NCI-H82 treated with DMSO at 0.1 percent for 48 hours (cell line): Measurements from ENCODE around the gene GASK1B.

Experiments used
- DNase-seq: peaks from one replicate; lab custom pipeline; 2025; ENCODE audit not compliant: unreplicated experiment; lab: John Stamatoyannopoulos, UW

Gene GASK1B

DNA sequence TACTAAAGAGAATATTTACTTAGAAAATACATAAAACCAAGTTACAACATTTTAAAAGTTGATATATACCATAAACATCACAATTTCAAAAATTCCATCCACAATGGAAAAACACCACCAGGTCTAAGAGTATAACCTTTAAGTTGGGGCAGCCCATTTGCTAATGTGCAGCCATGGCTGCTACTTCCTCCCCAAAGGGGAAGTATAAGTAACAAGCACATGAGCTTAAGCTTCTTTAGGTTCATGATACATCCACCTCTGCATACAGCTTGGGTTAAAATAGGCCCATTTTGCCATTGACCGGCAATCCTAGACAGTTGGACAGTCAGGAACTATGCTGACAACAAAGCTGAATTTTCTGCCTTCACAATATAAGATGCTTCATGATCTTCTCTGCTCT is 16.6 kb upstream of the GASK1B start:
- no peak for DNase-seq

DNA sequence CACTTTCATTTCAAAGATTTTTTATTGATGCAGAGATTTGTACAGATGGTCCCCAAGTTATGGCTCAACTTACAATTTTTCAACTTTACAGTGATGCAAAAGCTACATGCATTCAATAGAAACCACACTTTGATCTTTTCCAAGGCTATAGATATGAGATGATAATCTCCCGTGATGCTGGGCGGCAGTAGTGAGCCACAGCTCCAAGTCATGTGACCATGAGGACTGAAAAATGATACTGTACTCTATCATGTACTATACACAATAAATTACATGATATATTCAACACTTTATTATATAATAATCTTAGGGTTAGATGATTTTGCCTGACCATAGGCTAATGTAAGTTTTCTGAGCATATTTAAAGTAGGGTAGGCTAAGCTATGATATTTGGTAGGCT is 14.0 kb upstream of the GASK1B start:
- no peak for DNase-seq

DNA sequence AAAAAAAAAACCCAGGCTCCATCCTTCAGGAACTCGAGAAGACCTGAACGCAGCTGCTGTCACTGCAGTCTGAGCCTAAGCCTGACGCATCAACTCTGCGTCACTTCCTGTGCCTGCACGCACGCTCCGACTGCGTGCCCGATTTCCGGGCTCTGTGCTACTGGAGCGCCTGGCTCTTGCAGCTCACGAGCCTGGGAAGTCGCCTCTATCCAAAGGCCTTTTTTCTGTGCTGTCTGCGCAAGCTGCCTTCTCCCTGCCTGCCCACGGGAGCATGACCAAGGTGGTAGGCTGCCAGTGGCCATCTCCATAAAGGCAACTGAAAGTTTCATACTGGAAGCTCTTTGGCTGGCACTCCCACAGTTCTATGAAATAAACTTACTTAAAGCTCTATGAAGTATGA is 9.9 kb upstream of the GASK1B start:
- no peak for DNase-seq

DNA sequence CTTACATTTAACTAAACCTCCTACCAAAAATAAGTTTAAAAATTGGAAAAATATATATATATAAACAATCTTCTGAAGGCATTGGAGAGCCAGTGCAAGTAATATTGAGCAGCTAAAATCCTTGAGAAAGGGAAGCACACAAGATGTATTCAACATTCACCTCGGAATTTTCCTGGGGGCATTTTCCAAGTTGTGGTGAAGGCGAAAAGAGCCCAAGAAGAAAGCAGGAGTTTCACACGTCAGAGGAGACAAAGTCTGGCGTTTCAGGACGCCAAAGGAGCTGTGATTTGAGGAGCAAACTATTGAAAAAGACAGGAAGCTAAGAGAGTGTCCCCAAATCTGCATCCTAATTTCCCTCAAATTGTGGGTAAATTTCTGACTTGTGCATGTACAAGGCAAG is 9.1 kb upstream of the GASK1B start:
- no peak for DNase-seq

DNA sequence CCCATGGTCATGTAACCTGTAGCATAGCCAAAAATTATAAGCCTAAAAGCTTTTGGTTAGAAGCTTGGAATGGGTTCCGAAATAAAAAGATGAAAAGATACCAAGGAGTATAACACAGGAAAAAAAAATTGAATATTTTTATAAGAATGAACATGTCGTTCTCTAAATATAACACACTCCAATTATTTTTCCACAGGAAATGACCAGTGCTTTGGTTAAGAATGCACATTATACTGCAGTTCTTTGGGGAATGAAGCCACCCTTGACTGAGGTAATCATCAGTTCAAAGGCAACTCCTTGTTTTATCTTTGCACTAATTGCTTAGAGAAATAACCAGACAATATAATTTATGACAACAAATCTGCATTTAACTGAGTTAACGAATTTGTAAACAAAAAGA is 6.6 kb upstream of the GASK1B start:
- no peak for DNase-seq

DNA sequence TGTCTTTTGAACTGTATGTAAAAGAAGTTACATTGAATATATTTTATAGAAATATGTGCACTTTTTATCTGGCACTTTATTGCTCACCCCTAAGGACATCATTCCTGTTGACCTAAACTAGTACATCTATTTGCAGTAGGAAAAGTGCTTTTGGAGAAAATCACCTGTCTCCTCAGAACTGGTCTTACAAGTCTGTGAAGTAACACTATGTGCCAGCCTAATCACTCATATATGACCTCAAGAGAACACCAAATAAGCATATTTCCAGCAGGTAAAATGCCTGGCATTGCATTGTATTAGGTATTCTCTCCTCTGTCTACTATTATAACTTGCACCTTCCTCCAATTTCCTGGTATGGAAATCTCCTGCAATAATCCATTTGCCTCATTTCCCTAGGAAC is 4.0 kb upstream of the GASK1B start:
- no peak for DNase-seq

DNA sequence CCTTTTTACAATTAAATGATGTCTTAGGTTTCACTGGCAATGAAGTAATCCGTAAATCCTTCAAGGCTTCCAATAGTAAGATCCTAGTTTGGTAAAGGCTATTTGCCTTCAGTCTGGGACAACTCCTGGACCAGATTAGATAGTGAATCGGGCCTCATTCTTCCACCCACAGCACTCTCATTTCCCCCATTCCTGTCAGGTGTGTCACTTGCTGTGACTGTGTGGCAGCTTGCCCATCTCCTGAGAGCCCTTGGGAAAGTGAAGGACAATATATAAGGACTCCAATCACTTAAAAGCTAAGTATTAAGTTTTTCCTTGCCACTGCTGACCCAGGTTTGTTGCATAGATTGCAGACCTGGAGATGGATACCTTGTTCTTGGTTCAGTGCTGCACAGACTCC is 3.3 kb upstream of the GASK1B start:
- DNase-seq, result no peak

DNA sequence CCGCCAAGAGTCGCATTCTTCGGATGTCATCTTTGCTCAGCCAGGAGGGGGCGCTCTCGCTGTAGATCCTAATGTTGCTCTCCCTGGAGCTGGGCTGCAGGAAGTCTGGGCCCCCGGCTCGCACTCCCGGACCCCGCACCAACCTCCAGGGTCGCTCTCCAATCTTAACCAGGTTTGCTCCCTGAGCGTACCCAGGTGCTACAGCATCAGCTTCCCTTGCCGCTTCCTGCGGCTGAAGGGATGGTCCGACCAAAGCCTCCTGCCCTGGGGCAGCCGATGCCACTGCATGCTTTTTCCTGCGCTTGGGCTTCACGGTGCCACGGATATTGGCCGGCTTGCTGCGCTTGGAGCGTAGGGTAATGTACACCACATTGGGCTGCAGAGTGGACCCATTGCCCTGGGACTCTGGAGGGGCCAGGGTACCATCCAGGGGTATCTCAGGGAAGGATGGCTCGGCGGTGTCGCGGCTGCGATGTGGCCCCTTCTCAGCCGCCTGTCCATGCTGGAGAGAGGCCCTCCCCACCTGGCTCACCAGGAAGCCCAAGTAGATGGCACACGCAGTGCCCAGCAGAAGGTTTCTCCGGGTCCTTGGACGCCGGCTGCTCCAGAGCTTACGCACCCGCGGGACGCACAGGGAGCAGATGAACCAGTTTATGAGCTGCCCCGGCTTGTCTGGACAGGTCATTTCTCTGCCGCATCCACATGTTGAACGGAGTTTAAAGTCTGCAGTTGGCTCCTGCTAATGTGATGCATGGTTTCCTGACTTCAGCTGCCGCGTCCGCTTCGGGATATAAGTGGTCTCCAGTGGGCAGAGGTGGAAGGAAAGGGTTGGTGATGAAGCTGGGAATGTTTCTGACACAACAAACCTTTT is 1.9 kb downstream of the GASK1B start:
- no peak for DNase-seq

DNA sequence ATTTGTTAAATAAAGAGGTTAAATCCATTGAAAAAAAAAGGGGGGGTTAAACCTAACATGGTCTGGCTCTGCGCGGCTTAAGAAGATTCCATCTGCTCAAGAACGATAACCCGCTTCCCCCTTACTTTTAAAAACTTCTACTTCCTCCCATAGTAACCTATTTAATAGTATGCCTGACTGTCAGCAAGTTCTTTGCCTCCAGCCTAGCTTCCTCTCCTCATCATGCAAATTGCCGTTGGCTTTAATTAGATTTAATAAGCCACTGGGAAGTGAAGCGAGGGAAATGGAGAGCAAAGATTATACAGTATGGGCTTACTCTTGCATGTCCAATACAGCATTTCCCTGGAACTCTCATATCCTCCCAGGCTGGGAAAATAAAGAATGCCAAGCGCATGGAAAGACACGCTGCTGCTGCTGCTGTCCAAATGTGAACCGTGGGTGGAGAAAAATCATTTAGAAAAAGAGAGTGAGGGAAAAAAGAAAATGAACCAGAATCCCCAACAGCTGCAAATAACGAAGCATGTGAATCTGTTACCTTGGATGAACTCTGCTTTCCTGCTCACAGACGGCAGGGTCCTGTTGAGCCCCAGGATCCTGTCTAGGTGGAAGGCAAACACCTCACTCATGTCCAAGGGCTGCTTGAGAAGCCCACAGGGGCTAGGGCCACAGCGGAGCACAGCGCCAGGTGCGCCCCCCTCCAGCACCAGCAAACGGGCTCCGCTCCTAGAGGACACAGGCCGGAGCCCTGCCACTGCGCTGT is 2.7 kb downstream of the GASK1B start:
- peak; percentile 42 for DNase-seq

DNA sequence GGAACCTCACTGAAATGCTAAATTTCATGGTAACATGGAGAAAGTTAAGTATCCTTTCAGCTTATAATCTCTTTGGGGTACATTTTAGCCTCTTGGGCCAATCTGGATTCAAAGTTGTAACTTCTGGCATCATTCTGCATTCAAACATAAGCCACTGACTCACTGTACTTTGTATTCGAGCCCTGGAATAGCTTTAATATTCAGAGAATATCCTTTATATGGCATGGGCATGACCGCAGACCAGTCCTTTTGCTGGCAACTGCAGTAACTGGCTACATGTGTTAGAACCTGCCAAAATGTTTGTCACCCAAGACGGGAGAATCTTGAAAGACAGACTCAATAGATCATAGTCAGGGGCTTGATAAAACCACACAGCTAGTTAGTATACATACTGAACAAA is 3.3 kb downstream of the GASK1B start:
- no peak for DNase-seq

DNA sequence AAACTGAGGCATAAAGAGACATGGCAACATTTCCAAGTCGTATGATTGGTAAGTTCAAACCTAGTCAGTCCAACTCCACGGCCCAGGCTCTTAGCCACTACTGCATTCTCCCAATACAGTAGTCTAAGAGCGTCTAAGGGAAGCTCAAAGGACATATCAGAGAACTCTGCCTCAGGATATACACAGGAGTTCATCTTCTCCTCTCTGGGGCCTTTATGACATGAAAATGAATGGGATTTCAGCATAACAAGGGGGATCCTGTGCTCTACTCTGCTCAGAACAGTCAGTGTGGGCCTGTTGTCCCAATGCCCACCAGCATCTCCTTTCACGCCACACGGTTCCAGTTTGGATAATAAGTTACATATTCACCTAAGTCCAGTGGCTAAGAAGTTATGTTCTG is 4.2 kb downstream of the GASK1B start:
- no peak for DNase-seq

DNA sequence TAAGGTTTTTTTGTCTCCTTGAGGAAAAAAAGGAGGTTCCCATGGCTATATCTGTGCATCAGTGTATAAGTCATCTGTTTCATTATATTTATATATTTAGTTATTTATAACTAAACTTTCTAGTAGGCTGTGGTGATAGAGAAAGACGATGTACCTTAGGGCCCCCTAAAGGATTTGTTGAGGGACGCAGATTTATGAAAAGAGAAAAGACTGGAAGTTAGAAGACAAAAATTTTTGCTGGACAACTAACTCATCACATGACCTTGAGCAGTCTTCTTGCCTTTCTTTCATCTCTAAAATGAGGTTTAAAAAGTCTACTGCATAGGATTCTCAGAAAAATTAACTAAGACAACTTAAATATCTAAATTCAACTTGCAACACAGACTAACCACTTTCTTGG is 6.1 kb downstream of the GASK1B start:
- DNase-seq, result no peak

DNA sequence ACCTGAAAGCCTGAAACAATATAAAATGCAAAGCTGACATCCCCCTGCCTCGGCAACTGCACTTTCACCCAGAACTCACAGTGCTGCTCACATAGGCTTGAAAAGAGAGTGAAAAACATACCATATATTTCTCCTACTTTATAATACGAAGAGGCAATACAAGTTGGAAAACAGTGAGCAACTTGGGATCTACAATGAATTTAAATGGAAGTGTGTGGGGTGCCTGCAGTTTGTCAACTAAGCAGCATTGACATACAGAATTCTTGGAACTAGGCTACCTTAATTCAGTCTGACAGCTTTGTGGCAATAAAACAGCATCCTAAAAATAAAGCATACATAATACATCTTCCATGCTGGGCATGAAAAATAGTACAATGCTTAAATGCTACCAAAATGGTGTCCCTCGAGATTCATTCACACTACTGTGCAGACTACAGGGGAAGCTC is 8.0 kb downstream of the GASK1B start:
- DNase-seq, result no peak

DNA sequence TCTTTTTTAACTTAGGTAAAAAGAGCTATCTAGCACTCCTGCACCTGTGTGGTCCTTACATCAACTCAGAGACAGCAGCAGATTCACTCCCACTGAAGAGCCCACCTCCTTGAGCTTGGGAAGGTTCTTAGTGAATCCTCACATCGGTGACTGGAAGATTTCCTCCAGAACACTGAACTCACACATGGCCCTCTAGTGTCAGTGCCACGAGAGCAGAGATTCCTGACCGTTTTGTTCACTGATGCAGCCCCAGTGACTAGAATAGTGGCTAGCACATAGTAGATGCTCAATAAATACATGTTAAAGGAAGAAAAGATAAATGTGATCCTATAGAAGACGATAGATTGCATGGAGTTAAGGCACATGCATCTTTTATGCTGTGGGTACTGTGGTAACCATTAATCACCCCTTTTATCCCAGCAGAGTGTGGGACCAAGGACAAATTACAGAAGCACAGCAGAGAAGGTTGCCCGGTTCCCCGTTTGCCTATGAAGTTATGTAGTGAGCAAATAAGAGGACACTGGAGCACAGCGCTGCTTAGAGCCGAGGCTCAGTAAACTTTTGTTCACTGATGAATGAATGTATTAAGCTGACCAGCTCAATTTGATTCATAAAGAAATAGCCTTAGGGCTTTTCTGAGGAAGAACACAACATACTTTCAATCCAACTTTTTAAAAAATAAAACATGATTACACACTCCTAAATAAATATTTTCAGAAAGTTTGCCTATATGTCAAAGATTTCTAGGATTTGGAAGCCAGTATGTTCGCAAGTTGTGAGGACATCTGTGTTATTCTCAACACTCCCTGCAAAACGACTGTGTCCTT is 8.7 kb downstream of the GASK1B start:
- no peak for DNase-seq

DNA sequence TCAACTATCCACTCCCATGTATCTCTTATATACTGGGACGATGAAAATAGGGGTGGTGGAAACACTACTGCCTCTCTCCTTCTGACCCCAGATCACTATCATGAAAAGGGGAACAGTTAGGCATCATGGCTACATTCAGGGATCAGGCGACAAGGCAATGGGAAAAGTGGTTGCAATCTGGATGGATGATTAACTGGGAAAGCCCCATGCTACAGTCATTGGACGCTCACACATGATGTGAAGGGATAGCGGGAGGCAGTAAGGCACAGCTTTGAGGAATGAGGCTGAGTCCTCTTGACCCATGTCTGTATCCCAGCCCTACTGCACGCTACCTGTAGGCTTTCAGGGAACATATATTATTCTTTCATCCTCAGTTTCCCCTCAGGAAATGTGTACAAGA is 10.2 kb downstream of the GASK1B start:
- no peak for DNase-seq

DNA sequence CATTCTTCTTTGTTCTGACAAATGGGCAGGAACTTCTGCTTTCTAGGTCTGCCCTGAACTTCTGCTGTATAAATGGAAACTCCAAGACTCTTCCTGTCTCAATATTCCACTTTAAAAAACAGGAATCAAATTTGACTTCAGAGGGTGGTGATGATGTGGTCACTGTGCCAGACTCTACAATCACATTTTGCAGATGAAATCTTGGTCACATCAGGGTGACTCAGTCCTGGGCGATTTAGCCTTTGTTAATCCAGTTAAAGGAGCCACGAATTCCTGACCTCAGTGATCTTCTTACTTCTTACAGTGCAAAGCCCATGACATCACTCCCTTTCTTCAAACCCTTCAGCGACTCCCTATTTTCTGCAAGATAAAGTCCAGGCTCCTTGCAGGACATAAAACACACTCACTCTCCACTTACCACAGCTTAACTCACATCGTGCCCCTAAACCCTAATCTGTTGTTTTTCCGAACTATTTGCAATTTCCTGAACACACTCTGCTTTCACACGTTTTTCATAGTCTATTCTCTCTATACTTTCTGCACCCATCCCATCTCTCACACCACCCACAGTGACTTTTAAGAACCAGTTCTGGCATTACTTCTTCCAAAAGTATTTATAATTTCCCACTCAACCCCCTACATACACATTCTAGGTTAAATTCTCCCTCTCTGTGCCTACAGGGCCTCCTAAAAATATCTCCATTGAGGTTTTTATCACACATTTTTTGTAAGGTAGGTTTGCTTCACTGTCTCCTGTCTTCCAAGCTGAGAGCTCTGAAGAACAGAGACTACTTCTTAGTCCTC is 11.1 kb downstream of the GASK1B start:
- no peak for DNase-seq

DNA sequence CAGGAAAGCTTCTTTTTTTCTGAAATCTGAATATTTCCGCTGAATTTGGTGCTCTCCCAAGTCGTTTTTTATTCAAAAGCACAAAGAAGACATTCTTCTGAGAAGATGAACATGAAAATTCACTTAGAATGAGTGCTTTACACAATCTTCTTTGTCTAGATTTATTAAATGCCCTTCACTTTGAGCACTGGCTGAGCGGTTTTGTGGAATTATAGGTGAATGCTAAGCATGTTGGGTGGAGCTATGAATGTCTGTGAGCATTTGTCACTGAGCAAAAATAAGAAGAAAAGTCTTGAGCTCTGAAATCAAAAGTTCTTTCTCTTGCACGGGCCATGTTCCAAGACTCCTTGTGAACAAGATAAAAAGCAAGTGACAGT is 13.1 kb downstream of the GASK1B start:
- no peak for DNase-seq

DNA sequence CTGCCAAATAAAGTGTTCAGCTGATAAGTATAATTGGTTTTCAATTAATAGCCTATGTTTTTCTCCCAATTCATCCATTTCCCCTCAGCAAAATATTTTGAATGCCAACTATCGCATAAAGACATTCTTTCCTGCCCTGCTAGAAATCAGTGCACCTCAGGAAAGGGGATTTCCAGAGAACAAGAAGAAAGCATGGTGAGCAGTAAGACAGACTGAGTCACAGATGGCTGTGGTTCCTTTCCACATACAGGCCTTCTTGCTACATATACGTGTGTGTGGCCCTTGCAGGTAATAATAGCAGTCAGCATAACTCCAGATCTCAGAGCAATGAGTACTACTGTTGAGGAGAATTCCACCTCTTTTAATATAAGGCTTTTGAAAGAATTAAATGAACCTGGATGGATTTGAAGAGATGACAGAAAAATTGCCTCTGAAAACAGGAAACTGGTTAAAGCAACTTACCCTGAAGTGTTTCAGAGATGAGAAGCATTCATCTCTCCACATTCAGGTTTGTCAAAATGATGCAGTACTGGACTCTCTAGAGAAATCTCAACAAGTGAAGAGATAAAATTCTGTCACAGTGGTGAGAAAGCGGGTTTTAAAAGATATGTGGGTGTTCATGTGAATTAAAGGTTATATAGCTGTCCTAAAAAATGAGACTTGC is 13.6 kb downstream of the GASK1B start:
- DNase-seq, result no peak

DNA sequence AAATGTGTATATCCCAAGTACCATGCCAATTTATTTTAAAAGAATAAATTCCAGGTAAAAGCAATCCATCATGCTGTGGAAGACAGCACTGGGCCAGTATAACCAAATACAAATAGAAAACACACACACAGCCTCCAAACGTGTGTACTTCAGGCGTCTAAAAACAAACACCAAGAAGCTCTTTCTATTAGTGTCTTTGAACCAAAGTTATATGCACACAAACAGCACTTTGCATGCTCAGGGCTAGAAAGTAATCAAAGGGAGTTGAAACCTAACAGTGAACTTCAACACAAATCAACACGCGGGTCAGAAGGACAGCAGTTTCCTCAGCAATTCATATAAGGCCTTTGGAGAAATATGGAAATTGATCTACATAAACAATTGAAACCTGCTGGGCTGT is 15.4 kb downstream of the GASK1B start:
- no peak for DNase-seq

DNA sequence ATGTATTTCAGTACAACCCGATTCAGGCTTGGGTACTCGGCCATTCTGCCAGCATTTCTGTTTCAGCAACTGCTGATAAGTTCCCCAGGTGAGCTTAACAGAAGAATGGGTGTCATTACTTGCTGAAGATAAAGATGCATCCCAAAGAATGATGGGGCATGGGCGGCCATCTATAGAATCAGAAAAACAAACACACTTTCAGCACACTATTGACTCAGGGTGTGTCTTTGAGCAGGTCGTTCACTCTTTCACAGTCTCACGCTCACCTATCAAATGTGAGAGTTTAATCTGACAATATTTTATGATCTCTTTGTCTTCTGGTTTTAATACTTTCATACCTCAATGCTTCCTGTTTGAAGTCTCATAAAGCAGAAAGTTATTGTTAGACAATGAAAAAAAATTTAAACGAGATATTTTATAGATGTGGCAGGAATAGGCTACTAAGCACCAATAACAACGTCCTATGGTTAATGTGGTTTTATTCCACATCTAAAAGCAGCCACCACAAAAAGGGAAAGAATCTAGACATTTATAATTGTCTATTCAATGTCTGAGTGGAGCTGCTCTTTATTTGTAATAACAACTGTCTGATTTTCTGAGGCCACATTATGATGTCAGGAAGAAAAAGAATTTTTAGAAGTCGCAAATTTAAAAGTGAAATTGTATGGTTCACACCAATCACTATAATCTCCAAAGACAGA is 17.0 kb downstream of the GASK1B start:
- DNase-seq, result no peak
